ENCODE measurements around the gene NECTIN1. TPM values are rescaled to one million over a fixed set of nuclear protein-coding genes. Genes with fewer than 3 reads are reported as not detected.

Gene NECTIN1
- total and polyA plus RNA-seq, 2 of the 4 experiments (the other 2 are of a cell fraction) = 2.3 to 4.2 TPM

GRCh38 chr11:119712459-119713358 is 16.3 kb downstream of the NECTIN1 start:
- H3K36me3 ChIP-seq (ENCODE audit: control insufficient read depth, insufficient read depth, low read length) = no peaks in the 10 kb centered on the region
- in situ Hi-C loops (cut with MboI; ENCODE audit: low sequenced_read_pairs) (no loop called here), intact Hi-C loops (cut with micrococcal nuclease) (no loop called here), dilution Hi-C loops (cut with HindIII; ENCODE audit: low sequenced_read_pairs, unreplicated experiment) (no loop called here)
- H2AFZ ChIP-seq (replicated peaks; ENCODE audit: low read length, poor library complexity) = no peak overlapping the region
- no peaks in the 10 kb centered on the region for H3K9me3 ChIP-seq (ENCODE audit: control insufficient read depth, insufficient read depth, low read length)
- no peak overlapping the region for H2BK5ac ChIP-seq (ENCODE audit: low read depth, low read length, poor library complexity, severe bottlenecking)
- no peak overlapping the region for H3K4me3 ChIP-seq (ENCODE audit: insufficient read depth, low read depth, low read length)
- 82% methylated on average over 3 of the region's 10 CpGs; no CpG with 5 or more reads in 1 of the 2 experiments for WGBS, 2 experiments (ENCODE audit: extremely low coverage in 2 of 2, insufficient read length in 1 of 2)
- DNase-seq = no peak
- TF ChIP-seq POLR2A (IDR thresholded peaks at IDR 0.05; ENCODE audit: low read depth, low read length) = no peak
- TF ChIP-seq RAD21 (IDR thresholded peaks at IDR 0.05; ENCODE audit: low read length) = no peak
- no peak for TF ChIP-seq RCOR1 (IDR thresholded peaks at IDR 0.05; ENCODE audit: insufficient replicate concordance, low read length)
- no peak for TF ChIP-seq ELK1 (IDR thresholded peaks at IDR 0.05; ENCODE audit: borderline replicate concordance, low read depth, low read length)
- no peak for TF ChIP-seq USF2 (IDR thresholded peaks at IDR 0.05; ENCODE audit: low read depth, low read length)
- H4K20me1 ChIP-seq (ENCODE audit: insufficient read depth, low read length) = no peaks in the 10 kb centered on the region
- H3K56ac ChIP-seq (ENCODE audit: extremely low read depth, insufficient read depth, low read length) = no peak overlapping the region
- H2AK5ac ChIP-seq (ENCODE audit: low read depth, low read length) = no peak overlapping the region
- no peak overlapping the region for H2BK120ac ChIP-seq (ENCODE audit: low read depth, low read length)
- CTCF ChIA-PET = no interaction called here
- H3K79me1 ChIP-seq (ENCODE audit: low read depth in 1 of 2, low read length in 2 of 2) = no peaks in the 10 kb centered on the region
- H4K91ac ChIP-seq (ENCODE audit: insufficient read depth, low read depth, low read length) = no peak overlapping the region
- H3K23ac ChIP-seq (ENCODE audit: low read depth, low read length) = no peak overlapping the region
- no peak overlapping the region for H2BK15ac ChIP-seq (ENCODE audit: low read depth, low read length)
- BruUV-seq (replicated peaks) = no TSS peak
- H2BK20ac ChIP-seq (ENCODE audit: low read depth, low read length) = no peak overlapping the region
- no peaks in the 10 kb centered on the region for H3K4me1 ChIP-seq (ENCODE audit: control insufficient read depth, insufficient read depth, low read length)
- H3K9ac ChIP-seq (ENCODE audit: low read depth, low read length) = no peak overlapping the region
- POLR2A ChIA-PET (ENCODE audit: unreplicated experiment) = no interaction called here
- no peak overlapping the region for H3K27ac ChIP-seq (ENCODE audit: insufficient read depth, low read length)
- H4K5ac ChIP-seq (ENCODE audit: low read depth, low read length) = no peak overlapping the region
- ATAC-seq (ENCODE audit: low read depth) = no peak
- no peak overlapping the region for H3K4me2 ChIP-seq (ENCODE audit: low read depth, low read length)
- H2AK9ac ChIP-seq (replicated peaks; ENCODE audit: low read depth, low read length, poor library complexity) = no peak overlapping the region
- H3K18ac ChIP-seq (ENCODE audit: low read depth, low read length) = no peak overlapping the region
- H3K14ac ChIP-seq (replicated peaks; ENCODE audit: low read depth, low read length) = no peak overlapping the region
- H4K8ac ChIP-seq (ENCODE audit: low read depth in 2 of 2, low read length in 2 of 2) = no peak overlapping the region
- H3K4ac ChIP-seq (ENCODE audit: low read depth, low read length) = no peak overlapping the region
- H3K9me1 ChIP-seq (ENCODE audit: insufficient read depth, low read length) = no peaks in the 10 kb centered on the region
- H3K27me3 ChIP-seq (ENCODE audit: control insufficient read depth, insufficient read depth, low read length) = peaks cover 2% of the 10 kb centered on the region; the same call in 1 of the 2 replicates

All from IMR-90 (cell line).